HG02759 (cell line): ENCODE measurements around the gene WNT7B.

Experiments used
- ATAC-seq: cut with Tn5 transposase; IDR thresholded peaks from one replicate; pipeline ENCODE4 v1.9.1; 2021; ENCODE audit warnings: mild to moderate bottlenecking, moderate library complexity; ENCODE audit not compliant: unreplicated experiment

The WNT7B gene

DNA sequence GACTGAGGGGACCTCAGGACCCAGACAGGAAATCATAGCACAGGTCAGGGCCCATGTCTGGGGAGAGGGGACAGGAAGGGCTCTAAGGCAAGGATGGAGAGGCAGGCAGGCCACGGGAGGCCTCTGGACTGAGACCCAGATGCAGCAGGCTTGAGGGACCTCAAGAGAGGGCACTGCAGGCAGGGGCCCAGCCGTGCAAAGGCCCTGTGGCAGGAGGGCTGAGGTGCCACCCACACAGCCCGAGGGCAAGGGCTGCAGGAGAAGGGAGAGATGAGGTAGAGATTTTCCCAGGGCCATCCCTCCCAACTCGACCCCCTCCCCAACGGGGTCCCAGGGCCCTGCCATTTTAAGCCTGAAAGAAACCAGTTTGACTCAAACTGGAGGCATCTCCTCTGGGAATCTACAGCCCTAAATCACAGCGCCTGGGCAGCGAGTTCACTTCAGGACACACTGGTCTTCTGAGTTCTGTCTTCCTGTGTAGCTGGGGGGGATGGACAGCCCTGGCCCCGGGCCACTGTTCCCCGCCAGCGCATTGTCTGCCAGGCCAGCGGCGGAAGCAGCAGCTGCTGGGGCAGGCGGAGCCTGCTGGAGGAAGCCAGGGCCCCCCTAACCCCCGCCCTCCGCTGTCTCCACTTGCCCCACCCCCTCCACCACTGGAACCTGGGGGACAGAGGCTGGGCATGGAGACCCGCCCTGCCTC, 20.3 kb upstream of the WNT7B start:
- ATAC-seq = no peak

DNA sequence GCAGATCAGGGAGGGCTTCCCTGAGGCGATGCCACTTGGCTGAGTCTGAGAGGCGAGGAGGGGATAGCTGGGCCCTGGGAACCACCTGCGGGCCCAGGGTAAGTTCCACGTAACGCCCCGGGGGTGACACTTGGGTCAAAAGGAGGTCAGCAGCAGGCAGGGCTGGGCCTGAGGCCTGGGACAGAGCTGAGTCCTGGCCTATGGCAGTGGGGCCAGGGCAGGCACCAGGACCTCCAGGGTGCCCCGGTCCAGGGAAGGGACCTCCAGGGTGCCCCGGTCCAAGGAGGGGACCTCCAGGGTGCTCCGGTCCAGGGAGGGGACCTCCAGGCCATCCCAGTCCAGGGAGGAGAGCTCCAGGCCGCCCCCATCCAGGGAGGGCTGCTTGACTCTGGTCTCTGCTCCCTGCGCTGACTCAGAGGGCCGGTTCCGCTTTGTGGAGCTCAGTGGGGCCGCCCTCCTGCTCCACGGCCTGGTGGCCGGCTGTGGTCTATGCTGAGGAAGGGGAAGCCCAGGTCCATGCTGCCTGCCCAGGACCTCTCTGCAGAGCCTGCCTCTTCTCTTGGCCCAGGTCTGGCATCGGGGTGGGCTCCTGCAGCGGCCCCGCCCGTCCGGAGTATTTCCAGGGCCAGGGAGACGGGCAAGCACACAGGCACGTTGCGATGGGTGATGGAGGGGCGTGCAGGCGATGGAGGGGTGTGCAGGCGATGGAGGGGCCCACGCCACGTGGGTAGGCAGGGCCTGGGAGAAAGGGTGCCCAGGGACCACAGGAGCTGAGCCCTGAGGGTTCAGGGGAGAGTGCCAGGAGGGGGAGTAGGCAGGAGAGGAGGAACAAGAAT, 19.5 kb upstream of the WNT7B start:
- ATAC-seq = no peak

DNA sequence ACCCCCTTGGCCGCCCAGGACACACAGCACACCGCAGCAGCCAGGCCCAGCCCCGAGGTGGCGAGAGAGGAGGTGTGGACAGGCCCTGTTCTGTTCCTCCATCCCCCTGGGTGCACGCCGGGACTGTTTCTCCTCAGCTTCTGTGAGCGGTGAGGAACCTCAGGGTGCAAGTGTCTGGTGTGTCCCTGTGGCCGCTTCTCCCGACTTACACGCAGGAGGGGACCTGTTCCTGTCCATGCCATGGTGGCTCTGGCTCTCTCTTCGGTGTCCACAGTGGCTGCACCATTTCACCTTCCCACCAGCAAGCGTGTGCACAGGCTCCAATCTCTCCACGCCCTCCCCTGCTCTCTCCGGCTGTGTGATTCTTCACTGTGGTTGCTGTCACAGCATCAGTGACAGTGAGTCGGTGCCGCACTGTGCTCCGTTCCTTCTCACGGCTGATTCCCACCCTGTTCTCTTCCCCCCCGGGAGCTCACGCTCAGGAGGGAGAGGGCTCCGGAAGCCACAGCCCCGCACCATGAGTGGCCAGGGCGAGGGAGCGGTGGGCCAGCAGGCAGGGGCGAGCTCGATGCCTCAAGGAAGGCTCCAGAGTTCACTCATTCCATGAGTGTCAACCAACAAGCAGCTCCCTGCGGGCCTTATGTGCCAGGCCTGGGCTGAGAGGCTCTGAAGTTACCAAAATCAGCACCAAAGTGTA, 18.6 kb upstream of the WNT7B start:
- ATAC-seq = no peak

DNA sequence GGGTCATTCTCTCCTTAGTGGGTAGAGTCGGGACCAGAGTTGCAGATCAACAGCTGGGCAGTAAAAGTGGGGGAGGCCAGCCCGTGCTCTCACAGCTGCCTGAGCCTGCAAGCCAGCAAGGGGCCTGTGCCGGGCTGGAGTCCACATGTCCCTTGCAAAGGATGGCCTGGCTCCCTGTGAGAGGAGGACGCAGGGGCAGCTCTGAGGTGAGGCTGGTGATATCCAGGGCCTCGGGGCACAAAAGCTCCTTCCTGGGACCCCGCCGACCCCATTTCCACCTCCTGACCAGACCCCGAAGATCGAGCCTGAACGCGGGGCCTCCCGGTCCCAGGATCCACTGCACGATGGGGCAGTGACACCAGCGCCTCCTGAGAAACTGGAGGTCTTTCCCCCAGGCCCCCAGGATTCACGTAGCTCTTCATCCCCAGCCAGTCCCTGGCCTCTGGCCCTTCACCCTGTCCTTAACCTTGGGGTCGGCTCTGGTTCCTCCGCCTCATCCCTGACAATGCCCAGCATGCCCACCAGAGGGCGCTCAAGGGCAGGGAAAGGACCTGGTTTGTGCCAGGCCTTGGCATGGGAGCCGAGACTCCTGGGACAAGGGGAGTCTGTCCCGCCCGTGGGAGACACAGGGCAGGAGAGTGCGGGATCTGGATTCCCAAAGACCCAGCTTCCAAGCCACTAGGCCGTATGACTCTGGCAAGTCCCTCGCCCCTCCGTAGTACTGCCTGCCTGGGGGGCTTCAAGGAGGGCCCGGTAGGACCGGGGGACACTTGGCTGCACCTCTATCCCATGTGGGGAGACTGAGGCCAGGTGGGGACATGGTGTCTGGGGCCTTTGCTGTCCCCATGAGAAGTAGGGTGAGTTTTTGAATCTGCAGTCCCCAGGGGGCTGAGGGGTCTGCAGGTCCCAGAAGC, 17.8 kb upstream of the WNT7B start:
- no peak for ATAC-seq

DNA sequence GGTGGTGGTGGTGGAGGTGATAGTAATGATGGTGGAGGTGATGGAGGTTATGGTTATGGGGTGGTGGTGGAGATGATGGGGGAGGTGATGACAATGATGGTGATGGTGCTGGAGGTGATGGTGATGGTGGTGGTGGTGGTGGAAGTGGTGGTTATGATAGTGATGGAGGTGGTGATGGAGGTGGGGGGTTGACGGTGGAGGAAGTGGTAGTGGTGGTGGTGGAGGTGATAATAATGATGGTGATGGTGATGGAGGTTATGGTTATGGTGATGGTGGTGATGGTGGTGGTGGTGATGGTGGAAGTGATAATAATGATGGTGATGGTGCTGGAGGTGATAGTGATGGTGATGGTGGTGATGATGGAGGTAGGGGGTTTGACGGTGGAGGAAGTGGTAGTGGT, 16.9 kb upstream of the WNT7B start:
- ATAC-seq = no peak

DNA sequence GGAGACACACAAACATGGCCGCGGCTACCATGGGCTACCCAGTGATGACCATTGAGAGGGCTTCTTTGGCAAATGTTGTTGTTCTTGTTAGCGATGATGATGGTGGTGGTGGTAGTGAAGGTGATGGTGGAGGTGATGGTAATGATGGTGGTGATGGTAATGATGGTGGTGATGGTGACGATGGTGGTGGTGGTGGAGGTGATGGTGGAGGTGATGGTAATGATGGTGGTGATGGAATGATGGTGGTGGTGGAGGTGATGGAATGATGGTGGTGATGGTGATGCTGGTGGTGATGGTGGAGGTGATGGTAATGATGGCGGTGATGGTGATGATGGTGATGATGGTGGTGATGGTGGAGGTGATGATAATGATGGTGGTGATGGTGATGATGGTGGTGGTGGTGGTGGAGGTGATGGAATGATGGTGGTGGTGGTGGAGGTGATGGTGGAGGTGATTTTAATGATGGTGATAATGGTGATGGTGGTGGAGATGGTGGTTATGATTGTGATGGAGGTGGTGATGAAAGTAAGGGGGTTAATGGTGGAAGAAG, 16.3 kb upstream of the WNT7B start:
- no peak for ATAC-seq

DNA sequence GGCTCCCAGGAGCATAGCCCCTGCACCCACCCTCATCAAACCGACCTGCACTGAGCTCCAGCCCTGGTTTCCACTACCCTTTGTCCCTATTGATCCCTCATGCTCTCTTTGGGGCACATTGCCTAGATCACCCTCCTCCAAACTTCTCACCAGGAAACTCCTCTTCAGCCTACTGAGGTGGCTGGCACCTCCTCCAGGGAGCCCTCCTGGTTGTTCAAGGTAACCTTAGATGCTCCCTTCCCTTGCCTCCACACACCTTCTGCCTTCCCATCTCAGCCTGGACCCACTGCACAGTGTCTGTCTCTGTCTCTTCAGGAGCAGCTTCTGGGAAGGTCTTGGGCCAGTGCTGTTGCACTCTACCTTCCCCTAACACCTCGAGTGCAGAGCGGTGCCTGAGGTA, 15.8 kb upstream of the WNT7B start:
- ATAC-seq = no peak

DNA sequence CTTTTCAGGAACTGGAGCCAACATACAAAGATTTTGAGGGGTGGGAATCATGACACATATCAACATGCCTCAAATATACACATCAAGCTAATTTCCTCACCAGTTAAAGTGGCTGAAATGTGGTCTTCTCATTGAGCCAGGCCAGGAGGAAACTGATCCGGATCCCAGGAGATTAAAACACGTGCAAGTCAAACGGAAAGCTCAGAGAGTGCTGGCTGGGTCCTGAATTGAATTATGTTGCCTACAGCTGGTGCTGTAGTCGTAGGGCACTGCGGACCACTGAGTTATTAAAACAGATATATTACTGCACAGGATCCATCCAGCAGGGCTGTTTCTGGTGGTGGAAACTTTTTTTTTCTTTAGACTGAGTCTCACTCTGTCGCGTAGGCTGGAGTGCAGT, 14.1 kb upstream of the WNT7B start:
- no peak for ATAC-seq

DNA sequence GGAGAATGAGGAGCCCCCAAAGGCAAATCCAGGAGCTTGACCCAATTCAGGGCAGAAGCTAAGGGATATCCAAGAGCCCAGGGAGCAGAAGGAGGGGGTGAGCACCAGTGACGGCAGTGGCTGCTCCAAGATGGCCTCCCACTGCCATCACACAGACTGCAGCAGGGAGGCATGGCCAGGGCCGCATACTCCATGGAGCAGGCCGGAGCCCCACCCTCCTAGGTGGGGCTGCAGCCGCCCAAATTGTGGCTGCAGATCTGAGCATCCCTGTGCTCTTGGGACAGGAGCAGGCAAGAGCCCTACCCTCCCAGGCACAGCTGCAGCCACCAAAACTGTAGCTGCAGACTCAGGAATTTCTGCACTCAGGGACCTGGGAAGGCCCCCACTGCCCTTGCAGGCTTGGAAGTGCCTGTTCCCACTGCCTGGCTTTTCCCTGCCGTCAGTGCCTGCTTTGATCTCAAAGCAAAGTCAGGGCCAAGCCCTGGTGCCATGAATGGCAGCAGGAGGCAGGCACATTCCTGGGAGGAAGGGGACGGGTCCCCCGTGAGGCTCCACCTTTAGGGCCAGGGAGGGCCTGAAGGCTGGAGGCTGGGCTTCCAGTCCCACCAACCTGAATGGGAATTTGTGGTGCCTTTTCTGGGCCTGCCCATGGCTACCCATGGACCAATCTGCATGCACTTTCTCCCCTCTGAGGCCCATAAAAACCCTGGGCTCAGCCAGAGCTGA, 10.3 kb upstream of the WNT7B start:
- no peak for ATAC-seq

DNA sequence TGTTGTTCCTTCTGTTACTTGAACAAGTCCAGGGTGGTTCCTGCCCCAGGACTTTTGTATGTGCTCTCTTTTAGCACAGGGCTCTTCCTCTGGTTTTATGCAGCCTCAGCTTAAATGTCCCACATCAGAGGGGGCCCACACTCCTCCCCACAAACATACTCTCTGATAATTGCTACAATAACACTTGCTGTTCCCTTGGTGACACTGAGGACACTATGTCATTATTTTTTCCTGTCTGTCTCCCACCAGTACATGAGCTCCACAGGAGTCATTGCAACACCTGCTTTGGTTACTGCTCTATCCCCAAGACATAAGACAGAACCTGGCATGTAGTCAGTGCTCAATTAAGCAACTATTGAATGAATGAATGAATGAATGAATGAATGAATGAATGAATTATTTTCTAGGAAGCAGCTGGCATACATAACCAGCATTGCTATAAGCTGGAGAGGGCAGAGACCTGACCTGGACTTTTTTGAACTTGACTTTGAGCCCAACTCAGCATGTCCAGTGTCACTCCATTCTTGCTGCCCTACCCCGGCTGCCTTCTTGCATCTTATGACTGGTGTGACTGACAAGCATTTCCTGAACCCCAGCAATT, 7.5 kb upstream of the WNT7B start:
- no peak for ATAC-seq

DNA sequence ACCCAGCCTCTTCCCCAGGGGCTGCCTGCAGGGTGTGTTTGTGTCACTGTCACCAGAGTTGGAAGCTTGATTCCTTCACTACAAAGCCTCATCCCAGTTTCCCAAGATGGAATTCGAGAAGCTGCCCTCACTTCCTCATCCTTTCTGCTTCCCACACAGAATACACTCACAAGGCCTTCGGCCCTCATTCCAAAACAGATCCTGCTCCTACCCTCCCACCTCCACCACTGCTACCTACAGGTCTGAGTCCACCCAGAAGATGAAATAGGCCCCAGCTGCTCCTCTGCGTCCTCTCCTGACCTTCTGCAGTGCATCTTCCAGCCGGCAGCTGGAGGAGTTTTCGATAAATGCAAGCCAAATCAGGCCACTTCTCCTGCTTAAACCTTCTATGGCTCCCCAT, 6.8 kb upstream of the WNT7B start:
- ATAC-seq = no peak

DNA sequence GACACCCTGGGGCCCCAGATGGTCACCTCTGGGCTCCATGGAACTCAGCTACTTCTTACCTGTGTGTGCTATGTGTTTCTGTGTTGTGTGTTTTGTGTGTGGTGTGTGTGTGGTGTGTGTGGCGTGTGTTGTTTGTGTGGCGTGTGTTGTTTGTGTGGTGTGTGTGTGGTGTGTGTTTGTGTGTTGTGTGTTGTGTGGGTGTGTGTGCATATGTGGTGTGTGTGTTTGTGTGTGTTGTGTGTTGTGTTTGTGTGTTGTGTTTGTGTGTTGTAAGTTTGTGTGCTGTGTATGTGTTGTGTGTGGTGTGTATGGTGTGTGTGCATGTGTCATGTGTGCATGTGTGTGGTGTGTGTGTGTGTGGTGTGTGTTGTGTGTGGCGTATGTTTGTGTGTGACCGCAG, 3.8 kb upstream of the WNT7B start:
- no peak for ATAC-seq

DNA sequence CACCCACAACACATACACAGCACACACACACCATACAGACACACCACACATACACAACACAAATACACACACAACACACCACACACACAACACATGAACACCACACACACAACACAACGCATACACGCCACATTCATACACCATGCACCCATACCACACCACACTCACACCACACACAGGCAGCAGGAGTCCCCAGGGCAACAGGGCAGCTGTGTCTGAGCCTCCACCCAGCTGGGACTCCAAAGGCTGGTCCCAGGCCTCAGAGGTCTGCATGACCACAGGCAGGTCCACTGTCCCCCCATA, 3.3 kb upstream of the WNT7B start:
- ATAC-seq = no peak

DNA sequence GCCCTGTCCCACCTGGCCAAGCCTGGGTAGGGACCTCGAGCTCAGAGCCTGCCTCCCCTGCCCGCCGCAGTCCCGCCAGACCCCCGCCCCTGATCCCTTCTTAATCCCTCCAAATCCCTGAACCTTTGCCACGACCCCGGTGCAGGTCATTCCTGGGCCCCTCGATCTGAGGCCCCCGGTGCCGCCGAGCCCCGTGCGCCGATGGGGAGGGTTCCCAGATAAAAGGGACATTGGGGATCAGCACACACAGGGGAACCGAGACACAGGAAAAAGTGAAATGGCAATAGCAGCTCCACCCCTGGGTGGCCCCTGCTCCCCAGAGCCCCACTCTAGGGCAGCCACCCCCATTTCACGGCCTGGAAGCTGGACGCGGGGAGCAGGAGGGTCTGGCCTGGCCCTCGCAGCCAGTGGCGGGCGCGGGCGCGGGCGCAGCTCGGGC, 1.3 kb upstream of the WNT7B start:
- no peak for ATAC-seq

DNA sequence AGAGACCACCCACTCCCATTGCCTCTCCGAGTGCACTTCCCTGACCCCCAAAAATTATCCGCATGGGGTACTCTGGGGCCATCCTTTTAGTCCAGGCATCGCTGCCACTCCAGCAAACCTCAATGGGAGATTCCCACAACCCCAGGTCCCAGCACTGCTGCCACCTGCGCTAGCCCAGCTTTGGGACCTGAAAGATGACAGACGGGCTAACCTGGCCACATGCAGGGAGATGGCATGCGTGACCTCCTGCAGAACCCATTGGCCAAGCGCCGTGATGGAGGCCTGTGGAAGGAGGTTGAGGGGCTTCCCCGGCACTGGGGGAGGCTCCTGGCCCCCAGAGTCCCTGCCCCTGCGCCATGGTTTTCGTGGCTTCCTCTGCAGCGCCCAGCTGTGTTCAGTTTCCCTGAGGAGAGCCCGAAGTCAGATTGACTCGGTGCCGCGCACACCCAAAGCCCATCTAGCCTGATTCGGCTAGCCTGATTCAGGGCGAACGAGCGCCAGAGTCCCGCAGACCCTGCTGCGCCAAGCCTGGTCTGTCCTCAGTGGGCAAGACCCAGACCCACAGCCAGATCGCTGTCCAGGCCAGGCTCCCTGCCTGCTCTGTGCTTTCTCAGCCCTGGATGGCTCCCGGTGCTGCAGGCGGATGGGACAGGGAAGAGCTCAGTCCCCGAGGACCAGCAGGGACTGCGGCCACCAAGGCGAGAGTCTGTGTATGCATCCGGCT, 751 bp upstream of the WNT7B start:
- ATAC-seq = no peak

DNA sequence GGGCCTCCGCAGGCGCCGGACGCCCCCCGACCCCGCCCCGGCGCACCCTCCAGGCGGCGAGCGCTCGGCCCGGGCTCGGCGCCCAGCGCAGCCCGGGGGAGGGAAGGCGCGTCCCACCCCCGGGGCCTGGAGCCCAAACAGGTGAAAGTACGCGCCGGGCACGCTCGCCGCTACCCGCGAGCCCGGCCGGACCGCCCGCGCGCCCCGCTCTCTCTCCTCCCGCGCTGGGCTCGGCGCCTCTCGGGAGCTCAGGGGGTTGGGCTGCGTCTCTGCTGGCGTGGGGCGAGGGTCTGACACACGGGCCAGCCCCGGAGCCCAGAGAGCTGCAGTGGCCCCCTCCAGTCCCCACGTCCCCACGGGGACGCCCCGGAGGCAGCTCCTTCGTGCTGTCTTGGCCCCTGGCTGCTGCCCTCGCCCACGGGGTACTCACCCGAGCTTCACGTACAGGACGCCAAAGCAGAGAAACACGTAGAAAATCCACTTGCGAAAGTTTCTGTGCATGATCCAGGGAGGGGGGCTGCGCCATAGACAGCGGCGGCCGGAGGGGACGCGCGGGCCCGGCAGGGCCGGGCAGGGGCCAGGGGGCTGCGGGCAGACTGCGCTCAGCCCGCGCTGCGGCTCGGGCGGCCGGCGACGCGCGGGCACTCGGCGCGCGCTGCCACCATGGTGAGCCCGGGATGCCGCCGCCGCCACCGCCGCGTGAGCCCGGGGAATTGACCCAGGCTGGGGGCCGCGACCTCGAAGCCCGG, 534 bp downstream of the WNT7B start:
- ATAC-seq = no peak

DNA sequence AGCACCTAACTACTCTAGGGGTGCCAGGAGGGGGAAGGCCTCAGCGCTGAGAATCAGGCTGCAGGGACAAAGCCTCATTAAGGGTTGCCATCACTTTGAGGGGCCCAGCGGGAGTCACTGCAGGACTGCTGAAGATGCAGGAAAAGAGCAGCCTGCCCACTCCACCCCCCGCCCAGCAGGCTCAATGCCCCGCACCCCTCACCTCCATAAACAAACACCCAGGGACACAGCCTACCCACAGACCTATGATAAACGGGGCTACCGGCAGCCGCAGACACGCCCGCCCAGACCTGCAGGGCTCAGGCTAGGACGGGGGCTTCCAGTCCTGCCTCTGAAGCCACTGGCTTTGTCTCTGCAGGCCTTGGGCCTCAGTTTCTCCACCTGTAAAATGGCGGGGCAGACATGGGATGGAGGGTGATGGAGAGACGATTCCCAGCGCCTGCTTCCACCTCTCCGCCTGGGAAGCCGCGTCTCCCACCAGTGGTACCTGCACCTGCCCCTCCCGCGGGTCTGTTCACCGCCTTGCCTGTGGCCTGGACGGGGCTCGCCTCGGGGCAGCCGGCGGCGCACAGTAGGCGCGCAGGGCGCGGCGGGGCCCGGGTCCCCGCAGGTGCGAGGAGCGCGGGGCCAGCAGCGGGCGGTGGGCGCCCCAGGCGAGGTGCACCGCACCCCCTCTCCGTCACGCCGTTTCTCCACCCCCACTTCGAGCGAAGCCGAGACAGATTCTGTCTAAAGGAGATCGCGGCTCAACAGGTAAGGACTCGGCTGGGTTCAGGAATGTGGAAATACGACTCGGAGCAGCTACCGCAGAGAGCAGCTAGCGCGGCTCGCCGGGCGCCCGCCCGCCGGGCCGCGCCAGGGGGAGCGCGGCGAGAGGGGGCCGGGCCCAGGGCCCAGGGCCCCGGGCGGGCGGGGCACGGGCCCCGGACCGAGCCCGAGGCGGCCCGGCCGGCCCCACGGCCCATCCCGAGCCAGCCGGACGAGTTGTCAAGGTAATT, 1.5 kb downstream of the WNT7B start:
- ATAC-seq = no peak
